HG02884 (cell line): ENCODE data around the gene CACNA1B.

Source experiments
- ATAC-seq: cut with Tn5 transposase; IDR thresholded peaks from one replicate; pipeline ENCODE4 v1.9.1; 2021; ENCODE audit warnings: mild to moderate bottlenecking, moderate library complexity; ENCODE audit not compliant: unreplicated experiment

CACNA1B gene

GRCh38 chr9:137959641-137960411, 82.2 kb downstream of the CACNA1B start:
- no peak for ATAC-seq

GRCh38 chr9:137960496-137960895, 82.9 kb downstream of the CACNA1B start:
- no peak for ATAC-seq

GRCh38 chr9:137963525-137963924, 85.9 kb downstream of the CACNA1B start:
- ATAC-seq = no peak

- no peak for ATAC-seq
Measured at GRCh38 chr9:137965177-137965795, 87.7 kb downstream of the CACNA1B start.

GRCh38 chr9:137967280-137967953, 89.8 kb downstream of the CACNA1B start:
- no peak for ATAC-seq

GRCh38 chr9:137968235-137968634, 90.7 kb downstream of the CACNA1B start:
- no peak for ATAC-seq

GRCh38 chr9:137969008-137969407, 91.4 kb downstream of the CACNA1B start:
- ATAC-seq = no peak

- no peak for ATAC-seq
Measured at GRCh38 chr9:137969685-137970084, 92.1 kb downstream of the CACNA1B start.

GRCh38 chr9:137970098-137970497, 92.5 kb downstream of the CACNA1B start:
- ATAC-seq = no peak

GRCh38 chr9:137970686-137971476, 93.3 kb downstream of the CACNA1B start:
- ATAC-seq = no peak

- no peak for ATAC-seq
Measured at GRCh38 chr9:137971477-137972138, 94.0 kb downstream of the CACNA1B start.

GRCh38 chr9:137972355-137972987, 94.9 kb downstream of the CACNA1B start:
- no peak for ATAC-seq

- ATAC-seq = no peak
Measured at GRCh38 chr9:137972988-137973470, 95.4 kb downstream of the CACNA1B start.

GRCh38 chr9:137973829-137974416, 96.3 kb downstream of the CACNA1B start:
- ATAC-seq = no peak

GRCh38 chr9:137974746-137975526, 97.4 kb downstream of the CACNA1B start:
- ATAC-seq = no peak

- no peak for ATAC-seq
Measured at GRCh38 chr9:137975527-137975913, 97.9 kb downstream of the CACNA1B start.

- no peak for ATAC-seq
Measured at GRCh38 chr9:137975936-137976565, 98.5 kb downstream of the CACNA1B start.

- no peak for ATAC-seq
Measured at GRCh38 chr9:137977571-137978261, 100.1 kb downstream of the CACNA1B start.
